ENCODE measurements around the gene MMP24OS. TPM values are rescaled to one million over a fixed set of nuclear protein-coding genes. Genes with fewer than 3 reads are reported as not detected.

MMP24OS gene
- total RNA-seq, 1 donor from 2014 or later = 2.9 TPM

DNA sequence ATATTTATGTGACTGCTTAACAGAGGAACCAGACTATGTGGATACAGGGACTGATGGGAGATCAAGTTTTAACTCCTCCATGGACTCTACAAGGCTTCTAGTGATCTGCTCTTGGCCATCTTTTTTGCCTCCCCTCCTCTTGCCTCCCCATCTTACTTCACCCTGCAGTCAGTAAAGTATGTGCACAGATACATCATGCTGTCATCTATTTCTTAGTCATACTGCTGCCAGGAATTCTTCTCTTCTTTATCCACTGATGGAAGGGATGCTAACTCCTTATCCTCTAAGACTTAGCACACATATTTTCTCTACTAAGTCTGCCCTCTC, 41.9 kb upstream of the MMP24OS start:
- Histone ChIP-seq H3K4me3 (no peak overlapping the region), H3F3A (ENCODE audit: low read depth) (no peaks in the 10 kb centered on the region), H3K4me2 (no peak overlapping the region), H3K4me1 (no peaks in the 10 kb centered on the region), H4K20me1 (ENCODE audit: low read depth) (no peaks in the 10 kb centered on the region), H3K27ac (no peak overlapping the region), H3K27me3 (no peaks in the 10 kb centered on the region), H3K79me2 (ENCODE audit: low read depth) (no peaks in the 10 kb centered on the region), H2AFZ (replicated peaks) (no peak overlapping the region), H3K36me3 (no peaks in the 10 kb centered on the region), H3K9ac (no peak overlapping the region), H3K9me3 (ENCODE audit: low read depth) (no peaks in the 10 kb centered on the region)
- Mint-ChIP-seq H3K4me3 (no peak overlapping the region), H3K27ac (no peak overlapping the region), H3K27me3 (ENCODE audit: insufficient read depth, low read depth) (no peaks in the 10 kb centered on the region), H3K36me3 (no peaks in the 10 kb centered on the region), H3K9me3 (no peaks in the 10 kb centered on the region), H3K4me1 (no peaks in the 10 kb centered on the region)
- TF ChIP-seq EZH2phosphoT487 (IDR thresholded peaks at IDR 0.05) (no peak), EZH2 (IDR thresholded peaks at IDR 0.05) (no peak)
- TF ChIP-seq, protein P1, sequence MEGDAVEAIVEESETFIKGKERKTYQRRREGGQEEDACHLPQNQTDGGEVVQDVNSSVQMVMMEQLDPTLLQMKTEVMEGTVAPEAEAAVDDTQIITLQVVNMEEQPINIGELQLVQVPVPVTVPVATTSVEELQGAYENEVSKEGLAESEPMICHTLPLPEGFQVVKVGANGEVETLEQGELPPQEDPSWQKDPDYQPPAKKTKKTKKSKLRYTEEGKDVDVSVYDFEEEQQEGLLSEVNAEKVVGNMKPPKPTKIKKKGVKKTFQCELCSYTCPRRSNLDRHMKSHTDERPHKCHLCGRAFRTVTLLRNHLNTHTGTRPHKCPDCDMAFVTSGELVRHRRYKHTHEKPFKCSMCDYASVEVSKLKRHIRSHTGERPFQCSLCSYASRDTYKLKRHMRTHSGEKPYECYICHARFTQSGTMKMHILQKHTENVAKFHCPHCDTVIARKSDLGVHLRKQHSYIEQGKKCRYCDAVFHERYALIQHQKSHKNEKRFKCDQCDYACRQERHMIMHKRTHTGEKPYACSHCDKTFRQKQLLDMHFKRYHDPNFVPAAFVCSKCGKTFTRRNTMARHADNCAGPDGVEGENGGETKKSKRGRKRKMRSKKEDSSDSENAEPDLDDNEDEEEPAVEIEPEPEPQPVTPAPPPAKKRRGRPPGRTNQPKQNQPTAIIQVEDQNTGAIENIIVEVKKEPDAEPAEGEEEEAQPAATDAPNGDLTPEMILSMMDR (IDR thresholded peaks at IDR 0.05) = no peak
- DNase-seq (ENCODE audit: low spot score) = no peak

DNA sequence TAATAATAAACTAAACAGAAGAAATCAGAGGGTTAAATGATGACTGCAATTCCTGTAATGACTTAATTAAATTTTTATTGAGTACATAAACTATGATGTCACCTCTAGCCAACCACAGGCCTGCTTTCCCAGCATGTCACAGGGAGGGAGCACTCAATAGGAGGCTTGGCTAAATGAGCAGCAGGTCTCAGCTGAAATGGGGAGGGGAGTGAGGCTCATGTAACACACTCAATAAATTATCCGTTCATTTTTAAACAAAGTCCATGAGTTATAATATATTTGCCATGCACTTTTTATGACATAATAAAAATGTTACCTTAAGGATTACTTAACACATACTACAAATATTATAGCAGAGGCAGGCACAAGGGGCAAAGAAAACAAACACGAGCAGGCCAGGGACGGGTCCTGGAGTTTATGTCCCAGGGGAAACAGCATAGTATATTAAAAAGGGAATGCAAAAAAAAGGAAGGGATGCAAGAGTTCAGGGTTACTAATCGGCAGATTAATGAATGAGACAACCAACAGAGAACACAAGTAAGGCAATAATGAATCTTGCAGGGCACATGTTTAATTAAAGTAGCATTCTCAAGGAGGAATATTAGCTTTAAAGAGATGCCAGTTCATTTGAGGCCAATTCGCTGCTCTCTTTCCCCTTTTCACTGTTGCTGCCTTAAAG, 41.4 kb upstream of the MMP24OS start:
- Mint-ChIP-seq H3K27me3 (ENCODE audit: insufficient read depth, low read depth) (no peaks in the 10 kb centered on the region), H3K4me3 (no peak overlapping the region), H3K4me1 (no peaks in the 10 kb centered on the region), H3K9me3 (no peaks in the 10 kb centered on the region), H3K27ac (no peak overlapping the region), H3K36me3 (no peaks in the 10 kb centered on the region)
- H3K4me2 ChIP-seq = no peak overlapping the region
- H3K27me3 ChIP-seq = no peaks in the 10 kb centered on the region
- no peak overlapping the region for H3K9ac ChIP-seq
- no peak overlapping the region for H3K4me3 ChIP-seq
- TF ChIP-seq EZH2phosphoT487 (IDR thresholded peaks at IDR 0.05) (no peak), EZH2 (IDR thresholded peaks at IDR 0.05) (no peak)
- TF ChIP-seq, protein P1 (IDR thresholded peaks at IDR 0.05) = no peak
- no peak overlapping the region for H2AFZ ChIP-seq (replicated peaks)
- H3F3A ChIP-seq (ENCODE audit: low read depth) = no peaks in the 10 kb centered on the region
- H3K4me1 ChIP-seq = no peaks in the 10 kb centered on the region
- H3K27ac ChIP-seq = no peak overlapping the region
- no peaks in the 10 kb centered on the region for H3K9me3 ChIP-seq (ENCODE audit: low read depth)
- no peaks in the 10 kb centered on the region for H4K20me1 ChIP-seq (ENCODE audit: low read depth)
- H3K36me3 ChIP-seq = no peaks in the 10 kb centered on the region
- no peak for DNase-seq (ENCODE audit: low spot score)
- H3K79me2 ChIP-seq (ENCODE audit: low read depth) = no peaks in the 10 kb centered on the region

DNA sequence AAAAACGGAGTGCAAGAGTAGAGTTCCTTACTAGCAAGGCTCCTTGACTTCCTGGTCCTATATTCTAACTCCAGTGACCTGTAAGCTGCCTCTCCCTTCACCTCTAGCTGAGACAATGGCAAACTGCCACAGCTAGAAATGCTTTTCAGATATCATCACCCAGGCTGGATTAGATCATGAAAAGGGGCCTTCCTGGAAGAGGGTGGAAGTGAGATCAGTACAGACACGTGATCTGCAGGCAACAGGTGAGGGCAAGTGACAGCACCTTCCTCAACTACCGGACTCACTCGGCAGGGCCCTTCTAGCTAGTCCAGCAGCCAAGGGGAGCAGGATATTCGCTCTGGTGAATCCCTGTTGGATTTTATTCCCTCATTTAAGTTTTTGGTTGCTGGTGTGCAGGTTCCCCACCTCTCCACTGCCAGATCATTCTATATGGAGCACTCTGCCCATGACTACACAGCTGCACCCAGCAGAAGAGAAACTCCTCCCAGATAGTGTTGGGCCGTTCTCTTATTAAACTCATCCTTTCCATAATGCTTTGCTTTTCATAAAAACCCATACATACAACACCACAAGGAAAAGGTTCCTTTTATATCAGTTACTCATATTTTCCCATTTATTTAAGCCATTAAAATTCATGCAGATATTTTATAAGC, 40.7 kb upstream of the MMP24OS start:
- Histone ChIP-seq H2AFZ (replicated peaks) (no peak overlapping the region), H3K27ac (no peak overlapping the region), H3K9ac (no peak overlapping the region), H4K20me1 (ENCODE audit: low read depth) (no peaks in the 10 kb centered on the region), H3K4me3 (no peak overlapping the region), H3K4me1 (no peaks in the 10 kb centered on the region), H3K27me3 (no peaks in the 10 kb centered on the region), H3K36me3 (no peaks in the 10 kb centered on the region), H3K9me3 (ENCODE audit: low read depth) (no peaks in the 10 kb centered on the region), H3F3A (ENCODE audit: low read depth) (no peaks in the 10 kb centered on the region), H3K79me2 (ENCODE audit: low read depth) (no peaks in the 10 kb centered on the region), H3K4me2 (no peak overlapping the region)
- no peak for DNase-seq (ENCODE audit: low spot score)
- H3K27ac Mint-ChIP-seq = no peak overlapping the region
- no peaks in the 10 kb centered on the region for H3K27me3 Mint-ChIP-seq (ENCODE audit: insufficient read depth, low read depth)
- no peaks in the 10 kb centered on the region for H3K36me3 Mint-ChIP-seq
- no peaks in the 10 kb centered on the region for H3K9me3 Mint-ChIP-seq
- no peaks in the 10 kb centered on the region for H3K4me1 Mint-ChIP-seq
- TF ChIP-seq EZH2phosphoT487 (IDR thresholded peaks at IDR 0.05) = no peak
- TF ChIP-seq, protein P1 (IDR thresholded peaks at IDR 0.05) = no peak
- TF ChIP-seq EZH2 (IDR thresholded peaks at IDR 0.05) = no peak
- H3K4me3 Mint-ChIP-seq = no peak overlapping the region

Measured in neural progenitor cell (in vitro differentiated cells).